Kidney (tissue), 14 donors: ENCODE results near the gene MSH5. TPM values are rescaled to one million over a fixed set of nuclear protein-coding genes. Genes with fewer than 3 reads are reported as not detected.
A peak's percentile ranks its signal among the peaks of the same experiment; 100 is the strongest.

Experiments
- DNase-seq, 5 donors: peaks; one replicate each; pipeline ENCODE4 v3.0.0-alpha.2; 2013 to 2020
- FAIRE-seq: peaks from 2 replicates; lab custom pipeline; 2012; peaks lifted over from hg19 to GRCh38; lab: Jason Lieb, UNC
- H3K27ac ChIP-seq, 2 donors: one replicate each; pipeline ENCODE4 v1.7.0; 2013; ENCODE audit warnings: low read depth in 2 of 2, low read length in 2 of 2, inconsistent platforms in 1 of 2
- H3K27me3 ChIP-seq: one replicate; pipeline ENCODE4 v1.7.1; 2013; ENCODE audit warnings: low read length, inconsistent platforms; ENCODE audit not compliant: control insufficient read depth, insufficient read depth
- H3K36me3 ChIP-seq, 3 donors: one replicate each; pipeline versions ENCODE4 v1.7.0 to v1.7.1; 2013; ENCODE audit warnings: low read length in 3 of 3, control low read depth in 1 of 3, inconsistent platforms in 1 of 3; ENCODE audit not compliant: insufficient read depth in 3 of 3, control insufficient read depth in 2 of 3
- H3K4me1 ChIP-seq, 3 donors: one replicate each; pipeline versions ENCODE4 v1.7.0 to v1.7.1; 2013; ENCODE audit warnings: low read length in 3 of 3, inconsistent platforms in 1 of 3, low read depth in 1 of 3; ENCODE audit not compliant: control insufficient read depth in 2 of 3, insufficient read depth in 2 of 3
- H3K4me3 ChIP-seq, 3 donors: one replicate each; pipeline versions ENCODE4 v1.7.0 to v1.8.1; 2013; ENCODE audit warnings: low read length in 3 of 3, control low read depth in 1 of 3, inconsistent platforms in 1 of 3
- H3K9ac ChIP-seq, 3 donors: one replicate each; pipeline versions ENCODE4 v1.7.0 to v1.7.1; 2013; ENCODE audit warnings: low read length in 3 of 3, control low read depth in 1 of 3, inconsistent platforms in 1 of 3
- H3K9me3 ChIP-seq, 3 donors: one replicate each; pipeline versions ENCODE4 v1.7.0 to v1.7.1; 2013; ENCODE audit warnings: low read length in 3 of 3, control low read depth in 1 of 3, inconsistent platforms in 1 of 3; ENCODE audit not compliant: control insufficient read depth in 2 of 3, insufficient read depth in 1 of 3
- intact Hi-C: fragments of 100-400 bp; cut with DNase I; formaldehyde crosslinking; loops from one replicate; pipeline ENCODE4 v1.11.1; 2022
- polyA plus RNA-seq: library from polyadenylated mRNA; stranded (reverse); fragments of 350-450 nt; fragmentation: Illumina TruSeq; extraction: RNeasy Lipid Tissue Mini Kit (QIAGEN cat#74804); gene quantifications from one replicate; pipeline ENCODE4 v1.2.3, GENCODE V29; 2014; ENCODE audit warnings: low read depth, low replicate concordance; ENCODE audit not compliant: insufficient read depth
- total RNA-seq: library from RNA; stranded (reverse); fragmentation: NEBNext Ultra II Directional; extraction: Animal tissue kit (Norgen Biotek cat#: 25700); gene quantifications from one replicate; pipeline ENCODE4 v1.2.1, GENCODE V29; 2021
- TF ChIP-seq, protein P1 (sequence below): IDR thresholded peaks from 3 replicates; pipeline ENCODE4 v1.5.1; 2012; ENCODE audit warnings: mild to moderate bottlenecking, moderate library complexity, borderline replicate concordance; ENCODE audit not compliant: insufficient read depth; ENCODE audit errors: extremely low read depth
- donor health status: control.
- donor health status: control.
- donor health status: control.
- donor health status: control.
- donor health status: control.
- donor health status: DM: yes; HTN: yes; CAD: no.
- donor health status: Normal renal cell carcinoma (clear cell type).

The MSH5 gene
- total and polyA plus RNA-seq, 2 donors from 2014 or later = 14.4 to 23.7 TPM

DNA sequence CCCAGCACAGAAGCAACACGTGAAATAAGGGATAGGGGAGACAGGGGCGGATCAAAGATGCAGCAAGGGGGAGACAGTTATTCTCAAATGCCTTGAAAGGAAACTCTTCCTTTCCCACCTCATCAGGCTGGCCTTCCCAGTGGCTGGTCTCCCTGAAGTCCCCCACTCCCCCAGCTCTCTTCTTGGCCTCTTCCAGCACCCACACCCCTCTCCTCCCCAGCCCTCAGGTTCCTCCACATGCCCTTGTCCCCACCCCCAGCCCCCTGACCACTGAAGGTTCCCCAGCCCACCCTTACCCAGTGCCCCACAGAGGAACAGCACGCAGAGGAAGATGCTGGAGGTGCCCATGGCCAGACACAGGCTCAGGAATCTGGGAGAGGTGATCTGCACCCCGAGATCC, 26.3 kb upstream of the MSH5 start:
- Histone ChIP-seq H3K36me3 (no peaks in the 10 kb centered on the region), H3K27me3 (no peaks in the 10 kb centered on the region), H3K4me3 (no peak overlapping the region), H3K4me1 (no peaks in the 10 kb centered on the region), H3K9me3 (no peaks in the 10 kb centered on the region), H3K27ac (no peak overlapping the region), H3K9ac (no peak overlapping the region)
- FAIRE-seq (no peak), DNase-seq (no peak)
- intact Hi-C loops = no loop called here
- TF ChIP-seq, protein P1, sequence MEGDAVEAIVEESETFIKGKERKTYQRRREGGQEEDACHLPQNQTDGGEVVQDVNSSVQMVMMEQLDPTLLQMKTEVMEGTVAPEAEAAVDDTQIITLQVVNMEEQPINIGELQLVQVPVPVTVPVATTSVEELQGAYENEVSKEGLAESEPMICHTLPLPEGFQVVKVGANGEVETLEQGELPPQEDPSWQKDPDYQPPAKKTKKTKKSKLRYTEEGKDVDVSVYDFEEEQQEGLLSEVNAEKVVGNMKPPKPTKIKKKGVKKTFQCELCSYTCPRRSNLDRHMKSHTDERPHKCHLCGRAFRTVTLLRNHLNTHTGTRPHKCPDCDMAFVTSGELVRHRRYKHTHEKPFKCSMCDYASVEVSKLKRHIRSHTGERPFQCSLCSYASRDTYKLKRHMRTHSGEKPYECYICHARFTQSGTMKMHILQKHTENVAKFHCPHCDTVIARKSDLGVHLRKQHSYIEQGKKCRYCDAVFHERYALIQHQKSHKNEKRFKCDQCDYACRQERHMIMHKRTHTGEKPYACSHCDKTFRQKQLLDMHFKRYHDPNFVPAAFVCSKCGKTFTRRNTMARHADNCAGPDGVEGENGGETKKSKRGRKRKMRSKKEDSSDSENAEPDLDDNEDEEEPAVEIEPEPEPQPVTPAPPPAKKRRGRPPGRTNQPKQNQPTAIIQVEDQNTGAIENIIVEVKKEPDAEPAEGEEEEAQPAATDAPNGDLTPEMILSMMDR = no peak

DNA sequence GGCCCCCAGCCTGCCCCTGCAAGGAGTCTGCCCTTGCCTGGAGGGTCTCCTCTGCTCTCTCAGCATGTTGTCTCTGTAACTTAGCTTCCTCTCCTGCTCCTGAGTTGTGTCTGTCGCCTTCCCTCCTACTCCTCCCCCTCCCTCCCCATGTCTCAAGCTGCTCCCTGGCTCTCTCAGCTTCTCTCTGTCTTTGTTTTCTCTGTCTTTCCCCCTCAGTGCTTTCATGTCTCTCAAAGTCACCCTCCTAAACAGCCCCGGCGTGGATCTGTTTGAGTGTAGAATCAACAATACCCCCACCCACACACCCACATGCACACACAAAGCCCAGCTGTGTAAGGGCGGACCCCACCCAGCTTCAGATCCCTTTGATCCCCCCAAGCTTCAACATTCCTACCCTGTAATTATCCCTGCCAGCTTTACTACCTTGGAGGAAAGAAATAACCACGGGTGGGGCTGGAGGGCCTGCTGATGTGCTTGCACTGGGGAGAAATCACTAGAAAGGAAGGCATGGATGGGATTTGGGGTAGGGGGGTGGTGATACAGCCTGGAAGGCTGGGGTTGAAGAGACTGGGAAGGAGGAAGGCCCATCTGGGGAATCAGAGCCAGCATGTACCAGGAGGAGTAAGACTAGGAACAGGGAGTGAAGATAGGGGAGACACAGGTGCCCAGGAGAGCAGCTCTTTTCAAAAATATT, 25.7 kb upstream of the MSH5 start:
- DNase-seq (peak in 3 of 5 donors; percentile 67 to 80 (median 77)), FAIRE-seq (no peak)
- intact Hi-C loops = no loop called here
- Histone ChIP-seq H3K4me1 (no peaks in the 10 kb centered on the region), H3K27ac (no peak overlapping the region), H3K36me3 (no peaks in the 10 kb centered on the region), H3K4me3 (no peak overlapping the region), H3K9ac (no peak overlapping the region), H3K27me3 (no peaks in the 10 kb centered on the region), H3K9me3 (no peaks in the 10 kb centered on the region)
- TF ChIP-seq, protein P1 = no peak

DNA sequence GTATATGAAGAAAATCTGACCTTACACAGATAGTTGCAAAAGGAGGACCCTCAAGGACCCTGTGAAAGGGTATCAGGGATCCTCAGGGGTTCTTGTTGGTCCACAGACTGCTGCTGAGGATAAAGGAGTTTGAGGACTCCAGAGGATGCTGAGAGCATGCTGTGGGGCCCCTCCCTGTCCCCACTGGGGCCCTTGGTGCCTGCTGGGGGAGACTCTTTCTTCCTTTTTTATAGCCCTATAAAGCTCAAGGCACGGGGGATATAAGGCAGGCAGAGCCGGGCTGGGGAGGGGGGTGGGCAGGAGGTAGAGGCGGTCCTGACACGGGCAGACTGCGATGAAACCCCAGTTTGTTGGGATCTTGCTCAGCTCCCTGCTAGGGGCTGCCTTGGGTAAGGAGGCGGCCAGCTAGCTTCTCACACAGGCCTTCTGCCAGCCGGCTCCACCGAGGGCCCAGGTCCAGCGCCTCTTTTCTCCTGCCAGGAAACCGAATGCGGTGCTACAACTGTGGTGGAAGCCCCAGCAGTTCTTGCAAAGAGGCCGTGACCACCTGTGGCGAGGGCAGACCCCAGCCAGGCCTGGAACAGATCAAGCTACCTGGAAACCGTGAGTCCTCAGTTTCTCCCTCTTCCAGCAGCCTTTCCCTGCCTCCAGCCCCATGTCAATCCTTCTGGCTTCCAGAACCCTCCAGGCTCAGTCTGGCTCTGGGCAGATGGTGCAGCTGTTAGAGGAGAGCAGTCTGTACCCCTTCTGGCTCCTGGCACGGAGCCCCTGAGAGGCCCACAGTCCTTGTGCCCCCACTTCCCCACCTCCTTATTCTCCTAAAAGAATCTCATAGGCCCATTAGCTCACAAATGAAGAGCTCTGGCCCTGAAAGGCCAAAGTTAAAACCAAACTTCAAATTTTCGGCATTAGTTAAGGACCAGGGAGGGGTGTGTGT, 24.5 kb upstream of the MSH5 start, which contains the start of gene LY6G6D:
Gene LY6G6D, plus strand, starts transcription at position 327 of the 937 bp plus-strand sequence. Its CDS starts 8 bp downstream, at position 335.
- Histone ChIP-seq H3K36me3 (no peaks in the 10 kb centered on the region), H3K27ac (no peak within 1 kb of the TSS), H3K4me3 (no peak within 1 kb of the TSS), H3K27me3 (no peaks in the 10 kb centered on the region), H3K9ac (no peak within 1 kb of the TSS), H3K9me3 (no peaks in the 10 kb centered on the region), H3K4me1 (no peaks in the 10 kb centered on the region)
- TF ChIP-seq, protein P1 = no peak
- no peak for DNase-seq
- intact Hi-C loops = no loop called here
- no peak for FAIRE-seq
